Activated B cell treated with CpG ODN at 0.5 μM for 24 hours (primary cell): Measurements from ENCODE around the gene CLDN20. TPM values are rescaled to one million over a fixed set of nuclear protein-coding genes. Genes with fewer than 3 reads are reported as not detected.

Source experiments
- ATAC-seq: fragments of 200-7000 bp; cut with Tn5 transposase; one replicate; pipeline ENCODE4 v1.10.0; 2021; ENCODE audit warnings: low read depth, mild to moderate bottlenecking, moderate library complexity
- CTCF ChIA-PET: fragments of 350-600 bp; sonication (Branson Sonifier 250); formaldehyde crosslinking; loops from one replicate; lab custom pipeline; 2021; ENCODE audit warnings: antibody characterized with exemption; lab: Charles Lee
- POLR2A ChIA-PET: fragments of 350-600 bp; sonication (Branson Sonifier 250); formaldehyde crosslinking; loops from one replicate; lab custom pipeline; 2021; ENCODE audit warnings: antibody characterized with exemption; lab: Charles Lee
- DNase-seq: peaks from one replicate; pipeline ENCODE4 v3.0.0; 2022
- H3K27ac Mint-ChIP-seq: one replicate; pipeline ENCODE4 v1.8.0; 2020; ENCODE audit warnings: mixed read lengths
- H3K27me3 Mint-ChIP-seq: one replicate; pipeline ENCODE4 v1.8.0; 2021; ENCODE audit warnings: mixed read lengths
- H3K36me3 Mint-ChIP-seq: one replicate; pipeline ENCODE4 v1.8.0; 2021; ENCODE audit warnings: low read depth, mixed read lengths
- H3K4me1 Mint-ChIP-seq: one replicate; pipeline ENCODE4 v1.8.0; 2021; ENCODE audit warnings: mixed read lengths
- H3K4me3 Mint-ChIP-seq: one replicate; pipeline ENCODE4 v1.8.0; 2020; ENCODE audit warnings: mild to moderate bottlenecking, mixed read lengths
- H3K9me3 Mint-ChIP-seq: one replicate; pipeline ENCODE4 v1.8.0; 2020; ENCODE audit warnings: mixed read lengths
- intact Hi-C: fragments of 100-400 bp; cut with micrococcal nuclease; formaldehyde crosslinking; loops from one replicate; pipeline ENCODE4 v1.15.1; 2024
- total RNA-seq: library from RNA; stranded (reverse); gene quantifications from 2 replicates; pipeline ENCODE4 v1.2.3, GENCODE V29; 2022
- TF ChIP-seq, protein P1 (sequence below): fragments of 200-600 bp; IDR thresholded peaks from one replicate; pipeline ENCODE4 v1.8.0; 2022; ENCODE audit warnings: antibody characterized with exemption, mild to moderate bottlenecking

The CLDN20 gene
- total RNA-seq, 1 donor from 2014 or later = not detected

DNA sequence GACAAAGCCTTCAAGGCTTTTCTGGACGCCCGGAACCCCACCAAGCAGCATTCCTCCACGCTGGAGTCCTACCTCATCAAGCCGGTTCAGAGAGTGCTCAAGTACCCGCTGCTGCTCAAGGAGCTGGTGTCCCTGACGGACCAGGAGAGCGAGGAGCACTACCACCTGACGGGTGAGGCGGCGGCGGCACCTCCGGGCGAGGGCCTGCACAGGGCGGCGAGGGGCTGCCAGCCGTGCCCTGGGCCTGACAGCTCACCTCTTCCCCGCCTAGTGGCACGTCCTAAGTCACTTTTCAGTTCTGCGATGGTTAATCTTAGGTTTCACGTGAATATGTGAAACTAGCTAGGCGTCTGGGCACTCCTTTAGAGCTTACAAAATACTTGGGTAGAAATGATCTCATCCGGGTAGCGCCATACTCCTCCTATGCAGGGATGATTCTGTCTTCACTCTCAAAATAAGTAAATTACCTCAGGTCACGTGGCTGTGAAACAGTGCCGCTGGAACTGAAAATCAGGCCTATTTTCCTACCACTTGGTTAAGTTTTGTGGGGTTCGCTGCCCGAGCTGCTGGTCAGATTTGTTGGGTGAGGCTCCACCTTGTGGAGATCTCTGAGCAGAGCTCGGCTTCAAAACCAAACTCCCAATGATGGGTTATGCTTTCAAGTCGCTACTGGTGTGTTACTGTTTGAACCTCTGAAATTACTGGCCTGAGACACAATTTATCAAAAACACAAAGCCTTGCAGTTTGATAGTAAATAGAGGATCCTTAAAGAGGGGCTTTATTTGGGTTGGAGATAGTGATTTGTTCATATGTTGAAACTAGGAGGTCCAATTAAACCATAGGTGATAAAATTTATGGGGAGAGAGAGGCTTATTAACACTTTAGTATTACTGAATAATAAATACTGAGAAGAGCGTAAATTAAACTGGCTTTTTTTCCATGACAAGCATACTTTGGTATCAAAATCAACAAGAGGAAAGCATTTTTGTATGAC lies 15.5 kb upstream of the CLDN20 start:
- Mint-ChIP-seq H3K9me3 (no peaks in the 10 kb centered on the region), H3K4me3 (no peak overlapping the region), H3K27me3 (no peaks in the 10 kb centered on the region), H3K27ac (peak overlapping the region; percentile 25), H3K4me1 (peaks cover 3% of the 10 kb centered on the region), H3K36me3 (peaks cover 34% of the 10 kb centered on the region)
- CTCF ChIA-PET = interaction anchor here (0.7 to 2.4 kb wide), 13 partner anchors 10 to 573 kb away, joined by 3 to 67 read pairs (median 6); no protein-coding TSS in a partner anchor
- TF ChIP-seq, protein P1, sequence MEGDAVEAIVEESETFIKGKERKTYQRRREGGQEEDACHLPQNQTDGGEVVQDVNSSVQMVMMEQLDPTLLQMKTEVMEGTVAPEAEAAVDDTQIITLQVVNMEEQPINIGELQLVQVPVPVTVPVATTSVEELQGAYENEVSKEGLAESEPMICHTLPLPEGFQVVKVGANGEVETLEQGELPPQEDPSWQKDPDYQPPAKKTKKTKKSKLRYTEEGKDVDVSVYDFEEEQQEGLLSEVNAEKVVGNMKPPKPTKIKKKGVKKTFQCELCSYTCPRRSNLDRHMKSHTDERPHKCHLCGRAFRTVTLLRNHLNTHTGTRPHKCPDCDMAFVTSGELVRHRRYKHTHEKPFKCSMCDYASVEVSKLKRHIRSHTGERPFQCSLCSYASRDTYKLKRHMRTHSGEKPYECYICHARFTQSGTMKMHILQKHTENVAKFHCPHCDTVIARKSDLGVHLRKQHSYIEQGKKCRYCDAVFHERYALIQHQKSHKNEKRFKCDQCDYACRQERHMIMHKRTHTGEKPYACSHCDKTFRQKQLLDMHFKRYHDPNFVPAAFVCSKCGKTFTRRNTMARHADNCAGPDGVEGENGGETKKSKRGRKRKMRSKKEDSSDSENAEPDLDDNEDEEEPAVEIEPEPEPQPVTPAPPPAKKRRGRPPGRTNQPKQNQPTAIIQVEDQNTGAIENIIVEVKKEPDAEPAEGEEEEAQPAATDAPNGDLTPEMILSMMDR = no peak
- ATAC-seq = peak; percentile 49
- POLR2A ChIA-PET = interaction anchor here (1.0 to 2.5 kb wide), 3 partner anchors 67 to 70 kb away, joined by 4 to 14 read pairs (median 5); no protein-coding TSS in a partner anchor
- intact Hi-C loops = loop anchor here (1.0 kb wide), 5 partner anchors 67 to 573 kb away; no protein-coding TSS in a partner anchor
- no peak for DNase-seq

DNA sequence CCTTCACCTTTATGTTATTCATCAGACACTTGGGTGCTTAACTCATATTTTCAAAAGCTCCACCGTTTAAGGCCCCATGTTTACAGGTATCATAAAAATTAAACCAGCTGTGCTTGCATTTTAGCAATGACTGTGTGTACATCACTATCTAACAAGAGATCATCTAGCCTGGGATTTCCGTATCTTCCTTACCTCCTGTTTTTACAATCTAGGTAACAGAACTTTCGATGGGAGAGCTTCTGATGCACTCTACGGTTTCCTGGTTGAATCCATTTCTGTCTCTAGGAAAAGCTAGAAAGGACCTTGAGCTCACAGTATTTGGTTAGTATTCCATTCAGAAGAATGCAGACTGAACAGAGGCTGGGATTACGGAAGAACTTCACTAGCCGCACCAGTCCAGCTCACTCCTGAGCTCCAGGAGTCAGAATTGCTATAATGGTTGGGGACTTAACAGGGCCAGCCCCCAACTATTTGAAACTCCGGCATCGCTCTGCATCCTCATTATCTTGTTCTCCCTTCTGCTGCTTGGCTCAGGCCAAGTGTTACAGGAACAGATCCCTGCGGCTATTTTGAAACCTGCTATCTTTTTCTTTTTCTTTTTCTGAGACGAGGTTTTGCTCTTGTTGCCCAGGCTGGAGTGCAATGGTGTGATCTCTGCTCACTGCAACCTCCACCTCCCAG lies 13.0 kb upstream of the CLDN20 start:
- no peak for DNase-seq
- TF ChIP-seq, protein P1 = no peak
- H3K36me3 Mint-ChIP-seq = peaks cover 56% of the 10 kb centered on the region
- no peaks in the 10 kb centered on the region for H3K27me3 Mint-ChIP-seq
- H3K4me1 Mint-ChIP-seq = peaks cover 3% of the 10 kb centered on the region
- H3K9me3 Mint-ChIP-seq = no peaks in the 10 kb centered on the region
- intact Hi-C loops = no loop called here
- H3K4me3 Mint-ChIP-seq = no peak overlapping the region
- no peak for ATAC-seq
- no peak overlapping the region for H3K27ac Mint-ChIP-seq
- POLR2A ChIA-PET = interaction anchor here (0.6 kb wide), 1 partner anchor 394 kb away, joined by 5 read pairs; no protein-coding TSS in a partner anchor
- CTCF ChIA-PET = interaction anchor here (1.2 to 1.9 kb wide), 4 partner anchors 72 to 575 kb away, joined by 4 to 7 read pairs (median 6); no protein-coding TSS in a partner anchor

DNA sequence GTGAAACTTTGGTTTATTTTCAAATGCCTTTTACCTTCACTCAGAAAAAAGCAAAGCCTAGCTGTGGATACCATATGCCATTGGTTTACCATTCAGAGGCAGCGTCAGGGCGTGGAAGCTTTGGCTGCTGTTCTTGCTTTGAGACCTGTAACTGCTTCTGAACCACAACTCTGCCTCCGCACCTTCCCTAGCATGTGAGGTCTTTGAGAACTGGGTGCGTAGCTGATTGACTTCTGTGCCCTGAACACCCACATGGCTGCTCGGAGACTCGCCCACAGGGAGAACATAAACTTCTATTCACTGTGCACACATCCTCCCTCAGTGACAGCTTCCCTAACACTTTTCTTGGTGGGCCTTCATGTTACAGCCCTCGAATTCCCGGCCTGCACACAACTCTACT lies 11.2 kb upstream of the CLDN20 start:
- Mint-ChIP-seq H3K9me3 (no peaks in the 10 kb centered on the region), H3K4me3 (no peak overlapping the region), H3K36me3 (peaks cover 70% of the 10 kb centered on the region), H3K27me3 (no peaks in the 10 kb centered on the region), H3K27ac (no peak overlapping the region), H3K4me1 (peaks cover 3% of the 10 kb centered on the region)
- TF ChIP-seq, protein P1 = no peak
- DNase-seq (no peak), ATAC-seq (no peak)
- intact Hi-C loops = no loop called here
- CTCF ChIA-PET = interaction anchor here (1.5 kb wide), 1 partner anchor 75 kb away, joined by 7 read pairs; no protein-coding TSS in a partner anchor
- POLR2A ChIA-PET = no interaction called here

DNA sequence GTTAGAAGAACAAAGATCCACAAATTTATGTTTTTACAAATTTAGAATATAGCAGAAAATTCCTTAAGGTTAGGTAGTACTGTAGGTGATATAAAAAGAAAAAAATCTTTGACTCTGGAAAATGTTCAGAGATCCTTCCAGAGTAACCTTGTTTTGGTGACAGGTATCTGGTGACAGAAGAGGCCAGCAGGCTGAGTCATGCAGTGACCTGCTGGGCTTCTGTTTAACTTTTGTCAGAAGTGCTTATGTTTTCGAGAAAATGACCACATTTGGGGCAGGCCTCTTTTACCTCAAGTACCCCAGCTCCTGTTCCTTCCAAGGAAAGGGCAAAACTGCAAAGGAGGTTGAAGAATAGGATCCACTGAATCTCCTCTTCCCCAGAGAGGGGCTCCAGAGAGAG lies 10.5 kb upstream of the CLDN20 start:
- ChIA-PET CTCF (no interaction called here), POLR2A (no interaction called here)
- Mint-ChIP-seq H3K4me3 (no peak overlapping the region), H3K27me3 (no peaks in the 10 kb centered on the region), H3K27ac (no peak overlapping the region), H3K4me1 (peaks cover 2% of the 10 kb centered on the region), H3K9me3 (no peaks in the 10 kb centered on the region), H3K36me3 (peaks cover 75% of the 10 kb centered on the region)
- no peak for ATAC-seq
- intact Hi-C loops = no loop called here
- TF ChIP-seq, protein P1 = no peak
- no peak for DNase-seq
